Mesenchymal stem cell (in vitro differentiated cells and primary cell): ENCODE results near the gene CRHR1.

ENCODE experiments used
- DNase-seq: peaks from one replicate; pipeline ENCODE4 v3.0.0-alpha.2; 2013
- H2AFZ ChIP-seq: one replicate; pipeline ENCODE4 v1.6.1; 2013; ENCODE audit warnings: low read depth, mild to moderate bottlenecking, control low read depth, inconsistent platforms, low read length, moderate library complexity
- H2AK5ac ChIP-seq: 2 replicates; pipeline ENCODE4 v1.6.1; 2013; ENCODE audit warnings: low read length, moderate library complexity, mild to moderate bottlenecking, inconsistent platforms; ENCODE audit not compliant: severe bottlenecking
- H2BK120ac ChIP-seq: one replicate; pipeline ENCODE4 v1.6.1; 2013; ENCODE audit warnings: low read depth, mild to moderate bottlenecking, inconsistent platforms, low read length, moderate library complexity
- H2BK12ac ChIP-seq, 2 experiments: one replicate each; pipeline ENCODE4 v1.6.1; 2013; ENCODE audit warnings: inconsistent platforms in 2 of 2, low read length in 2 of 2, mild to moderate bottlenecking in 2 of 2, moderate library complexity in 2 of 2, control low read depth in 1 of 2
- H2BK15ac ChIP-seq: one replicate; pipeline ENCODE4 v1.6.1; 2013; ENCODE audit warnings: mild to moderate bottlenecking, low read depth, inconsistent platforms; ENCODE audit not compliant: poor library complexity, severe bottlenecking
- H2BK5ac ChIP-seq: 2 replicates; pipeline ENCODE4 v1.6.1; 2013; ENCODE audit warnings: low read depth, mild to moderate bottlenecking, low read length, control low read depth, inconsistent platforms; ENCODE audit not compliant: poor library complexity, severe bottlenecking
- H3K14ac ChIP-seq, 2 experiments: one replicate each; pipeline ENCODE4 v1.6.1; 2013; ENCODE audit warnings: inconsistent platforms in 2 of 2, low read length in 2 of 2, control low read depth in 1 of 2, mild to moderate bottlenecking in 1 of 2, moderate library complexity in 1 of 2
- H3K18ac ChIP-seq, 2 experiments: one replicate each; pipeline ENCODE4 v1.6.1; 2013; ENCODE audit warnings: inconsistent platforms in 2 of 2, low read length in 2 of 2, control low read depth in 1 of 2, low read depth in 1 of 2, mild to moderate bottlenecking in 1 of 2
- H3K23ac ChIP-seq, 2 experiments: one replicate each; pipeline ENCODE4 v1.6.1; 2013; ENCODE audit warnings: inconsistent platforms in 2 of 2, low read length in 2 of 2, mild to moderate bottlenecking in 2 of 2, moderate library complexity in 2 of 2, control low read depth in 1 of 2
- H3K27ac ChIP-seq: 2 replicates; pipeline ENCODE4 v1.5.1; 2013; ENCODE audit warnings: mild to moderate bottlenecking, moderate library complexity, low read length, control low read depth, inconsistent platforms; ENCODE audit not compliant: poor library complexity, severe bottlenecking
- H3K27me3 ChIP-seq, 2 experiments: 2 replicates each; pipeline versions ENCODE4 v1.6.1 to v1.7.0; 2013; ENCODE audit warnings: low read length in 2 of 2, mild to moderate bottlenecking in 2 of 2, moderate library complexity in 2 of 2, control low read depth in 1 of 2, inconsistent platforms in 1 of 2; ENCODE audit not compliant: control insufficient read depth in 1 of 2, insufficient read depth in 1 of 2
- H3K36me3 ChIP-seq, 2 experiments: 2 replicates each; pipeline versions ENCODE4 v1.6.1 to v1.7.0; 2013; ENCODE audit warnings: low read length in 2 of 2, control low read depth in 1 of 2, inconsistent platforms in 1 of 2, low read depth in 1 of 2, mild to moderate bottlenecking in 1 of 2; ENCODE audit not compliant: insufficient read depth in 2 of 2, control insufficient read depth in 1 of 2
- H3K4ac ChIP-seq, 2 experiments: one replicate each; pipeline ENCODE4 v1.6.1; 2013; ENCODE audit warnings: inconsistent platforms in 2 of 2, low read length in 2 of 2, mild to moderate bottlenecking in 2 of 2, moderate library complexity in 2 of 2, control low read depth in 1 of 2, low read depth in 1 of 2
- H3K4me1 ChIP-seq: 2 replicates; pipeline ENCODE4 v1.6.1; 2013; ENCODE audit warnings: low read depth, low read length, control low read depth; ENCODE audit not compliant: control insufficient read depth, insufficient read depth
- H3K4me2 ChIP-seq: 2 replicates; pipeline ENCODE4 v1.6.1; 2013; ENCODE audit warnings: low read length, mild to moderate bottlenecking, inconsistent platforms; ENCODE audit not compliant: poor library complexity, severe bottlenecking
- H3K4me3 ChIP-seq, 2 experiments: 2 replicates each; pipeline versions ENCODE4 v1.5.1 to v1.7.0; 2013; ENCODE audit warnings: low read length in 2 of 2, mild to moderate bottlenecking in 2 of 2, control low read depth in 1 of 2, low read depth in 1 of 2; ENCODE audit not compliant: insufficient read depth in 1 of 2
- H3K79me1 ChIP-seq: replicated peaks from 2 replicates; pipeline ENCODE4 v1.6.1; 2013; ENCODE audit warnings: mild to moderate bottlenecking, control low read depth, low read length, inconsistent platforms; ENCODE audit not compliant: poor library complexity, severe bottlenecking
- H3K9ac ChIP-seq: 2 replicates; pipeline ENCODE4 v1.7.0; 2013; ENCODE audit warnings: mild to moderate bottlenecking, low read length, moderate library complexity
- H3K9me3 ChIP-seq: 2 replicates; pipeline ENCODE4 v1.7.0; 2013; ENCODE audit warnings: mild to moderate bottlenecking, low read length; ENCODE audit not compliant: control insufficient read depth
- H4K8ac ChIP-seq: one replicate; pipeline ENCODE4 v1.6.1; 2013; ENCODE audit warnings: inconsistent platforms, mild to moderate bottlenecking, low read length, moderate library complexity
- H4K91ac ChIP-seq: one replicate; pipeline ENCODE4 v1.6.1; 2013; ENCODE audit warnings: mild to moderate bottlenecking, low read length, inconsistent platforms
- WGBS: methylation state at CpG from one replicate; pipeline ENCODE4 v1.1.7; 2013; ENCODE audit warnings: mixed read lengths; 5-methylcytosine and 5-hydroxymethylcytosine counted together

The CRHR1 gene

DNA sequence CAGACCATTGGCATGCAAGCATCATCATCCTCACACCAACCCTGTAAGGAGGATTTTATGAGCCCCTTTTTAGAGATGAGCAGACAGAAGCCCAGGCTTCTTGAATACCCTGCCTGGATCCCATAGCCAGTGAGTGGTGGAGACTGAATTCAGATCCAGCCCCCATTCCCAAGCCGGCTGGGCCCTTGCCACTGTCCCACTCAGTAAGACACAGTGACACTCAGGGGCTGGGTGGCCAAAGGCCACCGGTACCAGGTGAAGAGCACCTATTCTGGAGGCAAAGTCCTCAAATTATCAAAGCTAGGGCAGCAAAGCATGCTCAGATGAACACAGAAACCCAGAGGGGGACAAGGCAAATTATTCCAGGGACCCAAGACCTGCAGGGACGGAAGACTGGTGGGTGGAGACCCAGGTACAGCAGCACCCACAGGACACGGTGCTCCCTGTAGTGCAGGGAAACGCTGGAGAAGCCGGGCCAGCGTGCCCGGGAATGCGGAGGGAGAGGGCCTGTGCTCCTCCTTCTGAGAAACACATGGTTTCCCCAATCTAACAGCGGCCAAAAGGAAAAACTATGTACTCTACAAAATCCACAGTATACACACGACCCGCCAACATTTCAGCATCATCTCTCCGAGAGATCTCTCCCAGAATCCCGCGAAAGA, 33.2 kb upstream of the CRHR1 start:
- H3K4me2 ChIP-seq = no peak overlapping the region
- H2AFZ ChIP-seq = no peak overlapping the region
- no peak overlapping the region for H2BK15ac ChIP-seq
- DNase-seq = no peak
- no peak overlapping the region for H4K91ac ChIP-seq
- H3K9ac ChIP-seq = no peak overlapping the region
- H4K8ac ChIP-seq = no peak overlapping the region
- peaks cover 58 to 90% of the 10 kb centered on the region in 2 experiments for H3K27me3 ChIP-seq
- H3K79me1 ChIP-seq = no peaks in the 10 kb centered on the region
- no peak overlapping the region for H2BK5ac ChIP-seq
- H3K23ac ChIP-seq = no peak overlapping the region
- H2BK120ac ChIP-seq = no peak overlapping the region
- H2BK12ac ChIP-seq = no peak overlapping the region
- H2AK5ac ChIP-seq = no peak overlapping the region
- H3K4me3 ChIP-seq = no peak overlapping the region
- H3K14ac ChIP-seq = no peak overlapping the region
- no peaks in the 10 kb centered on the region for H3K4me1 ChIP-seq
- WGBS = 81% methylated on average over 15 of the region's 15 CpGs
- H3K18ac ChIP-seq = no peak overlapping the region
- H3K9me3 ChIP-seq = no peaks in the 10 kb centered on the region
- H3K36me3 ChIP-seq = no peaks in the 10 kb centered on the region
- no peak overlapping the region for H3K27ac ChIP-seq
- no peak overlapping the region for H3K4ac ChIP-seq

DNA sequence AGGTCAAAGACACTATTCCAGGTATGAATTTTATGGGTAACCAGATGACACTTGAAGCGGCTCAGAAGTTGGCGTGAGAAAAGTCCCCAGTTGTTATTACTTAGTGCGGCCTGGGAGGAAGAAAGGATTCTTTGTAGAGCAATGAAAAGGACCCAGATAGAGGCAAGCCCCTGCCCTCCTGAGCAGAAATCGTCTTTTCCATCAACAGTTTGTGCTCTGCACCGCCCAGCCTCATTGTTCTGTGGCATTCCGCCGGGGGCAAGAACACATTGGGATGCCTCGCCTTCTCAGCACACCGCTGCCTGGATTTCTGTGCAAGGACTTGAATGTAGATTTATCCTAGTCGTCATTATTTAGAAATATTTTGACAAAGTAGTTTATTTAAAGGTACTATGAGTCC, 32.7 kb upstream of the CRHR1 start:
- no peak overlapping the region for H3K4me2 ChIP-seq
- H2BK12ac ChIP-seq = no peak overlapping the region
- no peak overlapping the region for H3K4ac ChIP-seq
- no peaks in the 10 kb centered on the region for H3K4me1 ChIP-seq
- H2BK5ac ChIP-seq = no peak overlapping the region
- H2BK15ac ChIP-seq = no peak overlapping the region
- H3K9ac ChIP-seq = no peak overlapping the region
- no peak overlapping the region for H2BK120ac ChIP-seq
- DNase-seq = no peak
- peaks cover 57 to 90% of the 10 kb centered on the region in 2 experiments for H3K27me3 ChIP-seq
- H3K36me3 ChIP-seq = no peaks in the 10 kb centered on the region
- H2AFZ ChIP-seq = no peak overlapping the region
- H3K23ac ChIP-seq = no peak overlapping the region
- no peak overlapping the region for H2AK5ac ChIP-seq
- no peak overlapping the region for H3K14ac ChIP-seq
- no peak overlapping the region for H3K18ac ChIP-seq
- H4K8ac ChIP-seq = no peak overlapping the region
- H3K9me3 ChIP-seq = no peaks in the 10 kb centered on the region
- no peak overlapping the region for H3K27ac ChIP-seq
- WGBS = 77% methylated on average over 8 of the region's 10 CpGs
- H3K4me3 ChIP-seq = no peak overlapping the region
- no peaks in the 10 kb centered on the region for H3K79me1 ChIP-seq
- H4K91ac ChIP-seq = no peak overlapping the region

DNA sequence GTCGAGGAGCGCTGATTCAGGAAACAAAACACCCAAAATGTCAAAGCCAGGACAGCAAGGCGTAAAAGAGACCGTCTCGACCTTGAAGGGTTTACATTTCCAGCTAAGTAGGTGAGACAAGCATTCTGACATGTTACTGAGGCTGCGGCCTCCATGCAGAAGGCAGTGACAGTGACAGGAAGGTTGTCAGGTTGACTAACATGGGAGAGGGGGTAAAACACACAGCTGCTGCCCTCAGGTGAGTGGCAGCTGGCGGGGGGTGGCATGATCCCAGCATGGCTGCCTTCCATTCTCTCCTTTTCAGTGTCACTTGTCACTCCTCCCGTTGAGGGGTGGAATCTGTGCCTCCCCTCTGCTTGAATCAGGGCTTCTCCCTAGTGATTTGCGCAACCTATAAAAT, 31.9 kb upstream of the CRHR1 start:
- Histone ChIP-seq H2BK12ac (no peak overlapping the region), H2BK15ac (no peak overlapping the region), H3K4ac (no peak overlapping the region), H3K4me1 (no peaks in the 10 kb centered on the region), H2AFZ (no peak overlapping the region), H3K4me3 (no peak overlapping the region), H3K23ac (no peak overlapping the region), H3K9me3 (no peaks in the 10 kb centered on the region), H2BK5ac (no peak overlapping the region), H2AK5ac (no peak overlapping the region), H4K91ac (no peak overlapping the region), H3K9ac (no peak overlapping the region), H3K36me3 (no peaks in the 10 kb centered on the region), H2BK120ac (no peak overlapping the region), H3K79me1 (no peaks in the 10 kb centered on the region), H3K18ac (no peak overlapping the region), H4K8ac (no peak overlapping the region), H3K4me2 (no peak overlapping the region), H3K27me3 (peaks cover 60 to 94% of the 10 kb centered on the region in 2 experiments), H3K14ac (no peak overlapping the region), H3K27ac (no peak overlapping the region)
- 83% methylated on average over 9 of the region's 9 CpGs for WGBS
- DNase-seq = no peak

DNA sequence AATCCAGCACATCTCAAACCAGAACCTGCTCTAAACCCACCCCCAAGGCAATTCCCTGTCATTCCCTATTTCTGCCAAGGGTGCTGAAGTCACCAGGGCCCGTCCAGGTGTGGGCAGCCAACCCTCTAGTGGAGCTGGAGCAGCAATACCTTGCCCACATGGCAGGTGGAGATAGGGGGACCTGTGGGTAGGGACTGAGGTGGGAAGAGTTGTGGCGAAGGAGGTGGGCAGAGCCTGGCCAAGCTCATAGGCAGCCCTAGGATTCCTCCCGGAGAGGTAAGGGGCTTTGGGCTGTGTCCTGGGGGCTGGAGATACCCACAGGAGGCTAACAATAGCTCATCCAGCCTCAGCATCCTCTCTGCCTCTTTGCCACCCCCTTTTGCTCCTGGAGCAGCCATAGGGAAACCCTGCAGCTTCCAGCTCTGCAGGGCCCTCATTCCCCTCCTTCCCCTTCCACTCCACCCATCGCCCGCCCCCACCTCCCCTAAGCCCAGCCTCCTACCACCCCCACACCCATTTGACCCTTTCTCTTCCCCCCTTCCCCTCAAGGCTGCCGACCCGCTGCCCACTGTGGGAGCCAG, 30.4 kb upstream of the CRHR1 start:
- Histone ChIP-seq H3K27ac (no peak overlapping the region), H4K91ac (no peak overlapping the region), H3K9ac (no peak overlapping the region), H4K8ac (no peak overlapping the region), H2AK5ac (no peak overlapping the region), H2BK12ac (no peak overlapping the region), H3K4me2 (no peak overlapping the region), H2BK120ac (no peak overlapping the region), H3K18ac (no peak overlapping the region), H3K9me3 (no peaks in the 10 kb centered on the region), H3K27me3 (peaks cover 54 to 91% of the 10 kb centered on the region in 2 experiments), H3K4me1 (no peaks in the 10 kb centered on the region), H3K23ac (no peak overlapping the region), H3K4ac (no peak overlapping the region), H2AFZ (no peak overlapping the region), H3K14ac (no peak overlapping the region), H2BK15ac (no peak overlapping the region), H3K79me1 (no peaks in the 10 kb centered on the region), H3K4me3 (no peak overlapping the region), H2BK5ac (no peak overlapping the region), H3K36me3 (no peaks in the 10 kb centered on the region)
- WGBS = 46% methylated on average over 4 of the region's 7 CpGs
- DNase-seq = no peak
